HL-60 (cell line): Measurements from ENCODE around the gene SH2D3A.

Experiments
- DNase-seq, 2 experiments: peaks; one replicate each; pipeline ENCODE4 v3.0.0-alpha.2; 2010 to 2020; ENCODE audit warnings: low read depth in 1 of 2, low spot score in 1 of 2
- H3K27ac ChIP-seq: fragments of 250-450 bp; sonication (Bioruptor Pico); replicated peaks from 2 replicates; pipeline ENCODE4 v1.5.1; 2020; ENCODE audit warnings: mild to moderate bottlenecking, moderate library complexity
- H3K27me3 ChIP-seq: fragments of 250-450 bp; sonication (Bioruptor Pico); 2 replicates; pipeline ENCODE4 v1.5.1; 2021; ENCODE audit warnings: mild to moderate bottlenecking, moderate library complexity; ENCODE audit not compliant: insufficient read depth, poor library complexity, severe bottlenecking
- H3K4me3 ChIP-seq: replicated peaks from 2 replicates; pipeline ENCODE4 v1.5.1; 2011; ENCODE audit warnings: mild to moderate bottlenecking, control low read depth, low read length; ENCODE audit not compliant: insufficient read depth
- CTCF ChIP-seq: IDR thresholded peaks from one replicate; pipeline ENCODE4 v1.5.1; 2011; ENCODE audit warnings: low read length, control low read depth, inconsistent platforms; ENCODE audit not compliant: insufficient read depth
- GABPA ChIP-seq: IDR thresholded peaks from 2 replicates; pipeline ENCODE4 v1.6.1; 2012; ENCODE audit warnings: low read depth
- POLR2AphosphoS5 ChIP-seq: IDR thresholded peaks from 2 replicates; pipeline ENCODE4 v1.6.1; 2012; ENCODE audit warnings: low read depth
- SPI1 ChIP-seq: IDR thresholded peaks from 2 replicates; pipeline ENCODE4 v1.6.1; 2012; ENCODE audit warnings: low read depth, mild to moderate bottlenecking, borderline replicate concordance
- TF ChIP-seq, protein P1 (sequence below): IDR thresholded peaks from 2 replicates; pipeline ENCODE4 v1.6.1; 2012; ENCODE audit warnings: low read depth; ENCODE audit not compliant: insufficient replicate concordance

Gene SH2D3A

GRCh38 chr19:6737873-6738786 lies 29.1 kb downstream of the SH2D3A start:
- no peak overlapping the region for H3K4me3 ChIP-seq
- H3K27ac ChIP-seq = peak overlapping the region; percentile 5
- no peaks in the 10 kb centered on the region for H3K27me3 ChIP-seq
- TF ChIP-seq, protein P1, sequence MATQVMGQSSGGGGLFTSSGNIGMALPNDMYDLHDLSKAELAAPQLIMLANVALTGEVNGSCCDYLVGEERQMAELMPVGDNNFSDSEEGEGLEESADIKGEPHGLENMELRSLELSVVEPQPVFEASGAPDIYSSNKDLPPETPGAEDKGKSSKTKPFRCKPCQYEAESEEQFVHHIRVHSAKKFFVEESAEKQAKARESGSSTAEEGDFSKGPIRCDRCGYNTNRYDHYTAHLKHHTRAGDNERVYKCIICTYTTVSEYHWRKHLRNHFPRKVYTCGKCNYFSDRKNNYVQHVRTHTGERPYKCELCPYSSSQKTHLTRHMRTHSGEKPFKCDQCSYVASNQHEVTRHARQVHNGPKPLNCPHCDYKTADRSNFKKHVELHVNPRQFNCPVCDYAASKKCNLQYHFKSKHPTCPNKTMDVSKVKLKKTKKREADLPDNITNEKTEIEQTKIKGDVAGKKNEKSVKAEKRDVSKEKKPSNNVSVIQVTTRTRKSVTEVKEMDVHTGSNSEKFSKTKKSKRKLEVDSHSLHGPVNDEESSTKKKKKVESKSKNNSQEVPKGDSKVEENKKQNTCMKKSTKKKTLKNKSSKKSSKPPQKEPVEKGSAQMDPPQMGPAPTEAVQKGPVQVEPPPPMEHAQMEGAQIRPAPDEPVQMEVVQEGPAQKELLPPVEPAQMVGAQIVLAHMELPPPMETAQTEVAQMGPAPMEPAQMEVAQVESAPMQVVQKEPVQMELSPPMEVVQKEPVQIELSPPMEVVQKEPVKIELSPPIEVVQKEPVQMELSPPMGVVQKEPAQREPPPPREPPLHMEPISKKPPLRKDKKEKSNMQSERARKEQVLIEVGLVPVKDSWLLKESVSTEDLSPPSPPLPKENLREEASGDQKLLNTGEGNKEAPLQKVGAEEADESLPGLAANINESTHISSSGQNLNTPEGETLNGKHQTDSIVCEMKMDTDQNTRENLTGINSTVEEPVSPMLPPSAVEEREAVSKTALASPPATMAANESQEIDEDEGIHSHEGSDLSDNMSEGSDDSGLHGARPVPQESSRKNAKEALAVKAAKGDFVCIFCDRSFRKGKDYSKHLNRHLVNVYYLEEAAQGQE = no peak
- peak; percentile 99 for TF ChIP-seq SPI1
- TF ChIP-seq CTCF = peak; percentile 57
- peak; percentile 76 for TF ChIP-seq GABPA
- no peak for TF ChIP-seq POLR2AphosphoS5
- peak; percentile 90 to 100 for DNase-seq

GRCh38 chr19:6737284-6737872 lies 29.9 kb downstream of the SH2D3A start, which contains the start of gene GPR108:
Gene GPR108, minus strand, starts transcription at chr19:6737580. Its CDS starts 4 bp downstream, at chr19:6737576.
- Histone ChIP-seq H3K4me3 (peak within 1 kb of the TSS; percentile 87), H3K27me3 (no peaks in the 10 kb centered on the region), H3K27ac (peak within 1 kb of the TSS; percentile 81)
- TF ChIP-seq CTCF (no peak), GABPA (peak; percentile 70)
- peak; percentile 58 to 100 for DNase-seq

- H3K27me3 ChIP-seq = no peaks in the 10 kb centered on the region
- no peak for TF ChIP-seq POLR2AphosphoS5
- no peak for TF ChIP-seq SPI1
- no peak for TF ChIP-seq CTCF
- no peak for TF ChIP-seq GABPA
- TF ChIP-seq, protein P1 = no peak
- peak overlapping the region; percentile 81 for H3K27ac ChIP-seq
- DNase-seq = no peak
- peak overlapping the region; percentile 87 for H3K4me3 ChIP-seq
Measured at GRCh38 chr19:6736917-6737283, 30.3 kb downstream of the SH2D3A start.
